Dermis lymphatic vessel endothelial cell (primary cell): ENCODE data around the gene OR1D2. TPM values are rescaled to one million over a fixed set of nuclear protein-coding genes. Genes with fewer than 3 reads are reported as not detected.

Experiments used
- total RNA-seq: library from RNA; depleted of rRNA; stranded (reverse); fragments of >200 nt; gene quantifications from 2 replicates; pipeline ENCODE4 v1.2.1, GENCODE V29; 2014

OR1D2 gene, protein sequence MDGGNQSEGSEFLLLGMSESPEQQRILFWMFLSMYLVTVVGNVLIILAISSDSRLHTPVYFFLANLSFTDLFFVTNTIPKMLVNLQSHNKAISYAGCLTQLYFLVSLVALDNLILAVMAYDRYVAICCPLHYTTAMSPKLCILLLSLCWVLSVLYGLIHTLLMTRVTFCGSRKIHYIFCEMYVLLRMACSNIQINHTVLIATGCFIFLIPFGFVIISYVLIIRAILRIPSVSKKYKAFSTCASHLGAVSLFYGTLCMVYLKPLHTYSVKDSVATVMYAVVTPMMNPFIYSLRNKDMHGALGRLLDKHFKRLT
- not detected in 2 replicates for total RNA-seq

DNA sequence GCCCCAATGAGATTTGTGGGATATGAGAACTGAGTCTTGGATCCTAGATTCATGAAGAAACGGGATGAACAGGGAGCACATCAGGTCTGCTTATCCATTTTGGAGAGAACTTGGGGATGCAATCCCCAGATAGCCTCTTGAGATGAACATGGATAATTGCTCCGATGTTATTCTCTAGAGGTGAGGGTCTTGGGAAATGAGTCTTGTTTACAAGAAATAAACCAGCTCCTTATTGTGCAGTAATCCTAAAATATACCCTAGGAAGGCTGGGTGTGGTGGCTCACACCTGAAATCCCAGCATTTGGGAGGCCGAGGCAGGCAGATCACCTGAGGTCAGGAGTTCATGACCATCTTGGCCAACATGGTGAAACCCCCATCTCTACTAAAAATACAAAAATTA, at the start of gene OR1D2:
TSS of gene OR1D2 (minus strand) at position 101 of the 400 bp plus-strand sequence. CDS start 11,426 bp downstream, outside the sequence.

DNA sequence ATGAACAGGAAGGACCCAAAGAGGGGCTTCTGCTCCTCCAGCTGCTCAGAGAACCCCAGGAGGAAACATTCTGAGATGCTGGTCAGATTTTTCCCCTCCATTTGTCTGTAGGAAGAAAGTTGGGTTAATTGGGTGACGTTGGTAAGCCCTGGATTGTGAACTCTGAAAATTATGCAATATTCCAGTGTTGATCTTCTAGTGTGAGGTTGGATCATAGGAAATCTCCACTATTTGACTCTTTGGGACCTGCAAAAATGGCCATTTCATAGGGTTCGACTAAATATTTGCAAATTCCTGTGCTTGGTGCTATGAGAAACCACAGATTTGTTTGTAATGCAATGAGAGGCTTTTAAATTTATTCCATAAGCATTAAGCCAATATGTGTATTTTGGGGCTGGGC, 23.2 kb upstream of the OR1D2 start, which contains the start of gene OR1G1:
TSS of gene OR1G1 (minus strand) at position 101 of the 400 bp plus-strand sequence. CDS start at position 101, 0 bp downstream.

DNA sequence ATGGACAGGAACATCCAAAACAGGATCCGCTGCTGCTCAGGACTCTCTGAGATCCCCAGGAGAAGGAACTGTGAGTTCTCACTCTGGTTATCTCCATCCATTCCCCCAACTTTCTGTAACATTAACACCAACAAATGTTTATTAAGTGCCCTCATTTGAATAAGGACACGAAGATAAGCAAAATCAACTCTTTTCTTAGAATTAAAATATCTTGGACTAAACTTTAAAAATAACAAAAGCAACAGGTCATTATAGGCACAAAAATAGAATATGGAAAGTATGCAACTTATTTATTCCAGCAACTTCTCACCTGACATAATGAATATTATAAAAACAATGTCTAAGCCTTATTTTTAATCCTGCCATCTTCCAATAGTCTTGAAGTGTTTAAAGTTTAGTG, 40.7 kb downstream of the OR1D2 start, which contains the start of gene OR1D5:
TSS of gene OR1D5 (minus strand) at position 101 of the 400 bp plus-strand sequence. CDS start at position 101, 0 bp downstream.

Other genes with a start within 250 kb of the OR1D2 start
- not detected in 2 replicates for gene OR1D5, start 40.8 kb downstream of the OR1D2 start, total RNA-seq
- gene OR1G1, start 23.1 kb upstream of the OR1D2 start, total RNA-seq: not detected in 2 replicates
- gene OR1A2, start 93.1 kb upstream of the OR1D2 start, total RNA-seq: not detected in 2 replicates
- gene OR1A1, start 103.2 kb upstream of the OR1D2 start, total RNA-seq: not detected in 2 replicates
- not detected in 2 replicates for gene OR3A1, start 193.9 kb upstream of the OR1D2 start, total RNA-seq